ENCODE measurements around the gene ERC1. TPM values are rescaled to one million over a fixed set of nuclear protein-coding genes. Genes with fewer than 3 reads are reported as not detected.

ERC1 gene
- total RNA-seq, 2 experiments from 2014 or later = 21.7 to 27.0 TPM

GRCh38 chr12:1305791-1306500 is 314.9 kb downstream of the ERC1 start:
- DNase-seq = no peak
- H3K9me3 Mint-ChIP-seq = no peaks in the 10 kb centered on the region
- TF ChIP-seq CTCF (IDR thresholded peaks at IDR 0.05) = no peak
- CTCF ChIA-PET = interaction anchor here (1.7 kb wide), 1 partner anchor 188 kb away, joined by 5 read pairs; no protein-coding TSS in a partner anchor
- H3K27ac Mint-ChIP-seq = no peak overlapping the region
- H3K4me1 Mint-ChIP-seq (ENCODE audit: low read depth) = no peaks in the 10 kb centered on the region
- intact Hi-C loops (cut with micrococcal nuclease) = no loop called here
- POLR2A ChIA-PET = interaction anchor here (0.6 kb wide), 1 partner anchor 55 kb away, joined by 3 read pairs; no protein-coding TSS in a partner anchor
- no peak for ATAC-seq
- no peaks in the 10 kb centered on the region for H3K27me3 Mint-ChIP-seq
- H3K4me3 Mint-ChIP-seq = no peak overlapping the region
- peaks cover under 1% of the 10 kb centered on the region for H3K36me3 Mint-ChIP-seq (ENCODE audit: low read depth)

- CTCF ChIA-PET = no interaction called here
- intact Hi-C loops (cut with micrococcal nuclease) = no loop called here
- no peaks in the 10 kb centered on the region for H3K9me3 Mint-ChIP-seq
These were observed 315.8 kb downstream of the ERC1 start for GRCh38 chr12:1306817-1307216.

GRCh38 chr12:1307796-1308195 is 316.8 kb downstream of the ERC1 start:
- Mint-ChIP-seq H3K27me3 (no peaks in the 10 kb centered on the region), H3K27ac (no peak overlapping the region), H3K36me3 (ENCODE audit: low read depth) (peaks cover 8% of the 10 kb centered on the region), H3K4me1 (ENCODE audit: low read depth) (no peaks in the 10 kb centered on the region), H3K9me3 (no peaks in the 10 kb centered on the region), H3K4me3 (no peak overlapping the region)
- ATAC-seq = no peak
- TF ChIP-seq CTCF (IDR thresholded peaks at IDR 0.05) = no peak
- ChIA-PET POLR2A (no interaction called here), CTCF (no interaction called here)
- intact Hi-C loops (cut with micrococcal nuclease) = no loop called here
- no peak for DNase-seq

More at GRCh38 chr12:1306817-1307216, 315.8 kb downstream of the ERC1 start:
- H3K27me3 Mint-ChIP-seq = no peaks in the 10 kb centered on the region
- DNase-seq = no peak
- no peaks in the 10 kb centered on the region for H3K4me1 Mint-ChIP-seq (ENCODE audit: low read depth)
- no peaks in the 10 kb centered on the region for H3K36me3 Mint-ChIP-seq (ENCODE audit: low read depth)
- no peak overlapping the region for H3K27ac Mint-ChIP-seq
- ATAC-seq = no peak
- POLR2A ChIA-PET = no interaction called here
- TF ChIP-seq CTCF (IDR thresholded peaks at IDR 0.05) = no peak
- no peak overlapping the region for H3K4me3 Mint-ChIP-seq

- no peak for TF ChIP-seq CTCF (IDR thresholded peaks at IDR 0.05)
- no peak overlapping the region for H3K4me3 Mint-ChIP-seq
- no peaks in the 10 kb centered on the region for H3K27me3 Mint-ChIP-seq
- H3K36me3 Mint-ChIP-seq (ENCODE audit: low read depth) = peaks cover 19% of the 10 kb centered on the region
- DNase-seq (no peak), ATAC-seq (no peak)
- H3K9me3 Mint-ChIP-seq = peaks cover 2% of the 10 kb centered on the region
- intact Hi-C loops (cut with micrococcal nuclease) = no loop called here
- H3K27ac Mint-ChIP-seq = no peak overlapping the region
- ChIA-PET POLR2A (no interaction called here), CTCF (interaction anchor here (1.0 kb wide), 1 partner anchor 9 kb away, joined by 3 read pairs; no protein-coding TSS in a partner anchor)
- no peaks in the 10 kb centered on the region for H3K4me1 Mint-ChIP-seq (ENCODE audit: low read depth)
These were observed 318.6 kb downstream of the ERC1 start for GRCh38 chr12:1309613-1310012.

GRCh38 chr12:1310653-1311052 is 319.6 kb downstream of the ERC1 start:
- DNase-seq (no peak), ATAC-seq (no peak)
- Mint-ChIP-seq H3K27ac (no peak overlapping the region), H3K4me1 (ENCODE audit: low read depth) (no peaks in the 10 kb centered on the region), H3K27me3 (no peaks in the 10 kb centered on the region), H3K4me3 (no peak overlapping the region), H3K9me3 (peaks cover 4% of the 10 kb centered on the region), H3K36me3 (ENCODE audit: low read depth) (peaks cover 24% of the 10 kb centered on the region)
- ChIA-PET CTCF (no interaction called here), POLR2A (no interaction called here)
- TF ChIP-seq CTCF (IDR thresholded peaks at IDR 0.05) = no peak
- intact Hi-C loops (cut with micrococcal nuclease) = no loop called here

Data from activated CD8-positive, alpha-beta T cell treated with anti-CD3 and anti-CD28 coated beads for 36 hours (primary cell).